Measurements from ENCODE around the gene ACTR6.
"Not testable (repeated sequence)": the region's sequence is repeated elsewhere in the genome, so short reads cannot be mapped to it uniquely, and the experiment has no call there.

Gene ACTR6

DNA sequence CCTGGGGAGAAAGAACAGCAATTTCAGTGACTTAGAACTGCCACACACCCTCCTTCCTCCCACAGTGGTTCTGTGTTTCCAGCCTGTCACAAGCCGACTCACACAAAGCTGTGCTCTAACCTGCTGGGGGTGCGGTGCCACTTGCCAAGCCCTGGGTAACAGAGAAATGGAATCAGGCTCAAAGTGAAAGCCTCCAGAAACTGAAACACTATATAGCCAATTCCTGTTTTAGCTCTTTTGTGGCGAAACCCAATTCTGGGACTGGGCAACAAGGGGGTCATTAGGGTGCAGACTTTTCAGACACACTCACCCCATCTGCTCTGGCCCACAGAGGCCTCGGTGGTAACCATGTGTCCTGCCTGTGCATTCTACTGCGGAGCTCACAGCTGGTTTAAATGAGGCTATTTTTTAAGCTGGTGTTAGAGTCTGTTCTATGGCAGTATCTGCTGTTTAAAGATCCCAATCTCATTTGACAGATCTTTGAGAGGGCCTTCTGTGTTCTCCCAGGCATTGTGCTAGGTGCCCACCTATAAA, 15.2 kb upstream of the ACTR6 start:
- DNase-seq = no peak

DNA sequence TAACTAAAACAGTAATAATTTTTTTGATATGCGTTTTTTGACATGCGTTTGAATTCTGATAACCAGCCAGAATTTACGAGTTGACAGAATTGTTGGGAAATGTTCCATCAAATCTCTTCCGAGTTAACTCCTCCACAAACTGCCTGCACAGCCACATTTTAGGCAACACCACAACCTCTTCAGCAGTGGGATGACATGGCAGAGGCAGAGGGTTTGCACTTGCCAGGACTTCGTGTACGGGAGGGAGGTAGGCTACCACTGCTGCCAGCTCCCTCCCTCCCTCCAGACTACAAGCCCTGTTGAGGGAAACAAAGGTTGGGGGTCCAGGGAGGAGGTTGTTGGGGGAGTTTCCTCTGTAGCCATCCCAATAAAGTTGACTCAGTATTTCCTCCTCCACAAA, 14.5 kb upstream of the ACTR6 start:
- no peak for DNase-seq

GRCh38 chr12:100187068-100187467, 13.5 kb upstream of the ACTR6 start:
- no peak for DNase-seq

DNA sequence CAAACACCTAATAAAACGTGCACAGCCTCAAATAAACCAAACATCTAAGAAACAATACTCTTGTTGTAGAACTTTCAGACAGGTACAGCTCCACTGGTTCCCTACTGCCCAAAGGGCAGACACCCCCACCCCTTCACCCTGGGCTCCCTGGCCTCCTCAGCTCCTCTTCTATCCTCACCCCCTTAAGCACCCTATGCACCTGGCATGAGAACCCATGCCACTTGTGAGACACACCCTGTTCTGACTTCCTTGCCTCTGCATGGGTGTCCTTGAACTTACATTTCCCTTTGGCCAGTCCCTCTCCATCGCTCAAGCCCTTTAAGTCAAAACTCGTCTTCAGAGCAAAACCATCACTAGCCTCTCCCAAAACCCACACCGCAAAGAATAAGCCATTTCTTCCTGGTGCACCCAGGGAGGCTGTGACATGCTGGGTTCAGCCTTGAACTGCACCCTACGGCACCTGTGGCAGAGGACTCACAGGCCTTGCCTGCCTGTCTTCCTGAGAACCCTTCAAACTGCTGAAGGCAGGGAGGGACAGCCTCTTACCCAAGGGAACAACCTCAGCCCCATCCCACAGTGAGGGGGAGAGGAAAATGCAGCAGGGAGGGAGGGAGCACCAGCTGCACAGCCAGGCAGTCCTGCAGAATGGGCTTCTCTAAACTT, 12.6 kb upstream of the ACTR6 start:
- no peak for DNase-seq

- not testable (repeated sequence) for DNase-seq
Observed at GRCh38 chr12:100188888-100189635, 11.6 kb upstream of the ACTR6 start.

DNA sequence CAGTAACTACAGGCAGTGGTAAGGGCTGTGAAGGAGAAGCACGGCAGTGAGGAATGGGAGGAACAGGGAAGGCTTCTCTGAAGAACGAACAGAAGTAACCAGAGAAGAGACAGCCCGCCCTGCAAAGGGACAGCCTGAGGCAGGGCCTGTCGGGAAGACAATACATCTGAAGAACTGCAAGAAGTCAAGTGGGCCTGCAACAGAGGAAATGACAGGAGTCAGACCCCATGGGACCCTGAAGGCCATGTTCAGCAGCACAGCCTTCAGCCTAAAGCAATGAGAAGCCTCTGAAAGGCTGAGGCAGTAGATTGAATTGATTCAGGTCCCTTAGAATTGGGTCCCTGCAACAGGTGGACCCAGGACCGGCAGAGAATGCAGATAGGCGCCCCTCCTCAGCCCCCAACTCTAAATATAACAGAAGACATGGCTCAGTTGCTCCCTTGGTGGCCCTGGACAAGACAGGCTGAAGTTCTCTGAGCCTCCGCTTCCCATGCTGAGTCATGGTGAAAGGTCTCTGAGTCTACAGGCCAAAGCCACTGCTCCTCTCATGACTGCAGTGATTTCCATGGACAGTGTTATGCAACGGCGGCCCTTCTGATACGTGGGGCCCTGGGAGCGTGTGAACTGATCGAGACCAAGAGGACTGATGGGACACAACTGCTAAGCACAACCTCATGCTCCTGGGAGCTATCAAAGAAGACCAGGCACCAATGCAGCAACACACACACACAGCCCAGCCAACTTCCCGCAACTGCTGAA, 10.8 kb upstream of the ACTR6 start:
- no peak for DNase-seq

DNA sequence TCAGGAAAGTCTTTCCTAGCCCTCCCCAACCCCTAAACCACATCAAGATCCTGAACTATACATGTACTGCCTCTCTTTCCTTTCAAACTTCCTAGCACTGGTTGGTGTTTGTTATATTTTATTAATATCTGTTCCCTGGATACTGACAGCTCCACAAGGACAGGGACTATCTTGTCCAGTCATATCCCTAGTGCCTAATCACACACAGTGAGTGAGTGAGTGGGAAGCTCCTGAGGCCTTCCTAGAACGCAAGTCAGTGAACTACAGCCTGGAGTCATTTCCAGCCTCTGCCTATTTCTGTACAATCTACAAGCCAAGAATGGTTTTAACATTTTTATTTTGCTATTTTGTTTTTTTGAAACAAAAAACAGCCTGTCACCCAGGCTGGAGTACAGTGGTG, 7.5 kb upstream of the ACTR6 start:
- DNase-seq = no peak

GRCh38 chr12:100197486-100197885, 3.1 kb upstream of the ACTR6 start:
- DNase-seq = no peak

DNA sequence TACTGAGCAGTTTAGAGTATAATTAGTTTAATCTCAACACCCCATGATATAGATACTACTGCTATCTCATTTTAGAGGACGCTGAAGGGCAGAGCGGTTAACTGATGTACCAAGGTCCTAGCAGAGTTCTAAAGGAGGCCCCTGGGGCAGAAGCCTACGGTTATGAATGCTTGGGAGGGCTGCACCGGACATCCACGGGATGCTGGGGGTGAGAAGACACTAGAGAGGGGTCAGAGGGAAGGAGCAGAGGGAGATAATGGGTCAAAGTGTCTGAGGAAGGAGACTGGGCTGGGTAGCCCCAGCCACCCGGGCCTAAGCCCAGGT, 1.6 kb upstream of the ACTR6 start:
- DNase-seq = peak; percentile 4

DNA sequence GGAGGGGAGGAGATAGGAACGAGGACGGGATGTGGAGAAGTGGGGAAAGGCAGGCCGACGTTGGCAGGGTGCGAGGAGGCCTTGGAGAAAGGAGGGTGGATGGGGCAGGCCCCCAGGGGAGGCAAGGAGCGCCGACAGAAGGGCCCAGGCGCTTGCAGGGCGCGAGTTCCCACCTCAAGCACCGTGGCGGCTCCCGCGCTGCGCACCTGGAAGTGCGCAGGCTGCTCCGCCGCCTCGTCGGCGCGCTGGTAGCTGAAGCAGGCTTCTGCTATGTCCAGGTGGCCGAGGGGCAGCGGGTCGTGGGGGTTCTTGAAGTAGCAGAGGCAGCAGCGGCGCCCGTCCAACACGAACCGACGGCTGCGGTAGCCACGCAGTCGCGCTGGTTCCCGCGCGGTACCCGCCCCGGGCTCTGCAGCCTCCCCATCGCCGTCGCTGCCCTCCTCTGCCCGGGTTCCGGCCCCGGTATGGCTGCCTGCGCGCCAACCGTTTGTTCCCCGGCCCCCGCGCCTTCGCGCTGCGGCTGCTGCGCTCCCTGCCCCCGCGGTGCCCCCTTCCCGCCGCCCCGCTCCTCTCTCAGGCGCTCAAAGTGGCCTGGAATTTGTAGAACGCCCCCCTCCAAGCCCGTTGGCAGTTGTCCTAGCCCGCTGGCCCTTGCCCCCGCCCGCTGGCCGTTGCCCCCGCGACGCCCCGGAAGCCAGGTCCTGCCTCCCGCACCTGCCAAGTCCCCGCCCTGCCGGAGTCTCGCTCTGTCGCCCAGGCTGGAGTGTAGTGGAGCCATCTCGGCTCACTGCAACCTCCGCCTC, 1.1 kb upstream of the ACTR6 start:
- DNase-seq = peak; percentile 90

DNA sequence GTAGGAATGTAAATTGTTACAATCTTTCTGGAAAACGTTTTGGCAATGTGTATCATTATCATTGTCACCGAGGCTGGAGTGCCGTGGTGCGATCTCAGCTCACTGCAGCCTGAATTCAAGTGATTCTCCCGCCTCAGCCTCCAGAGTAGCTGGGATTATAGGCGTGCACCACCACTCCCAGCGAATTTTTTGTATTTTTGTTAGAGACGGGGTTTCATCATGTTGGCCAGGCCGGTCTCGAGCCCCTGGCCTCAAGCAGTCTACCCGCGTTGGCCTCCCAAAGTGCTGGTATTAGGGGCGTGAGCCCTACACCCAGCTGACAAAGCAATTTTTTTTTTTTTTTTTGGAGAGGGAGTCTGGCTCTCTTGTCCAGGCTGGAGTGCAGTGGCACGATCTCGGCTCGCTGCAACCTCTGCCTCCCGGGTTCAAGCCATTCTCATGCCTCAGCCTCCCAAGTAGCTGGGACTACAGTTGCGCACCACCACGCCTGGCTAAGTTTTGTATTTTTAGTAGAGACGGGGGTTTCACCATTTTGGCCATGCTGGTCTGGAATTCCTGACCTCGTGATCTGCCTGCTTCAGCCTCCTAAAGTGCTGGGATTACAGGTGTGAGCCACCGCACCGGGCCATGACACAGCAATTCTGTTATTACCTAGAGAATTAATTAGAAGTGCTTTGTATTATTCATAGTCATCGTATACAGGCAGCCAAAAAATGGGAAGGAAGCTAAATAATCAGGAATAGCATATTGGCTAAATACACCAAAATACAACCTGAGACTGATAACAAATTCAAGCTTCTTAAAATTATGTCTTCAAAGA, 1.2 kb downstream of the ACTR6 start:
- DNase-seq = no peak

GRCh38 chr12:100207311-100207710, 6.7 kb downstream of the ACTR6 start:
- no peak for DNase-seq

GRCh38 chr12:100208834-100209233, 8.2 kb downstream of the ACTR6 start:
- no peak for DNase-seq

- no peak for DNase-seq
Observed at GRCh38 chr12:100211698-100212097, 11.1 kb downstream of the ACTR6 start.

DNA sequence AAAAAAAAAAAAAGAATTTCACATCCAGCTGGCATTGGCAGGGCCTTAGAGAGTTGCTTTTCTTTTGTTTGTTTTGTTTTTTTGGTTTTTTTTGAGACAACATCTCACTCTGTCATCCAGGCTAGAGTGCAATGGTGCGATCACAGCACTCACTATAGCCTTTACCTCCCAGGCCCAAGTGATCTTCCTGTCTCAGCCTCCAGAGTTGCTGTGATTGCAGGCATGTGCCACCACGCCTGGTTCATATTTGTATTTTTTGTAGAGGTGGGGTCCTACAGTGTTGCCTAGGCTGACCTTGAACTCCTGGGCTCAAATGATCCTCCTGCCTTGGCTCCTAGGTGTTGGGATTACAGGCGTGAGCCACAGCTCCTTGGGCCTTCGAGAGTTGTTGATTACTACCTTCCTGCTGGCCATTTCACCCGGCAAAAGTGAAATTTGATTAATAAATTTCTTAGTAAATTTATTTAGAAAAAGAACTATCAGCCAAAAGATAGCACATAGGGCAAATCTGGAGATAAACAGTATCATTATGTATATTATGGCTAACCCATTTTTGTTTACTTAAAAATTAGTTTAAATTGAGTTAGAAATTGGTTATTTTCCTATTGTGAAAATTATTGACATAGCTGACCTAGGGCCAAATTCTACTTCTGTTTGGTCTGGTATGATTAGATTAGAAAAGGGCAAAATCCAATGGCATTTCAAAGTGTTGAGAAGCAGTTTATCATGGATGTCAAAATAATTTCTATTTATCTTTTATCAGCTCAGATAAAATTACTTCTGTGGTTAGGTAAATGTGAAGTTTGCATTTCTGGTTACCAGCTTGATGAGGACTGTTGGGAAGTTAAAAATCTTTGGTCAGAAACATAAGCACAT, 12.6 kb downstream of the ACTR6 start:
- no peak for DNase-seq

DNA sequence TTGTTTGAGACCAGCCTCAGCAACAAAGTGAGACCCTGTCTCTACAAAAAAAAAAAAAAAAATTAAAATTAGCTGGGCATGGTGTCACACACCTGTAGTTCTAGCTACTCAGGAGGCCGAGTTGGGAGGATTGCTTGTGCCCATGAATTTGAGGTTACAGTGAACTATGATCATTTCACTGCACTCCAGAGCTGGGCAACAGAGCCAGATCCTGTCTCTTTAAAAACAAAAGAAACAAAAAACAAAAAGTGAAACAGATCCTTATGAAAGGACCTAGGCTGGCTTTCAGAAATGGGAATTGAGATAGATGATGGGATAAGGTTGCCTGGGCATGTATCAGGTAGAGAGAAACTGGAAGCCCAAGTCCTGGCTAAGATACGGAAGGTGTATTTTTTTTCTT, 13.9 kb downstream of the ACTR6 start:
- DNase-seq = no peak

- no peak for DNase-seq
Observed at GRCh38 chr12:100215209-100215608, 14.6 kb downstream of the ACTR6 start.

GRCh38 chr12:100216337-100216736, 15.7 kb downstream of the ACTR6 start:
- no peak for DNase-seq

GRCh38 chr12:100219328-100220109, 18.9 kb downstream of the ACTR6 start:
- no peak for DNase-seq

- no peak for DNase-seq
Observed at GRCh38 chr12:100221523-100221922, 20.9 kb downstream of the ACTR6 start.

Data from RPMI8226 (cell line).